Mammary epithelial cell (primary cell): ENCODE measurements around the gene RBM20.

Source experiments
- CTCF ChIP-seq, 2 donors: IDR thresholded peaks in 1 of 2; conservative IDR thresholded peaks in 1 of 2; 2 replicates each; pipeline ENCODE4 v1.5.1; 2011 to 2012; ENCODE audit warnings: inconsistent platforms in 2 of 2, low read length in 2 of 2, mild to moderate bottlenecking in 2 of 2, control low read depth in 1 of 2, low read depth in 1 of 2; ENCODE audit not compliant: insufficient read depth in 1 of 2; ENCODE audit errors: extremely low read depth in 1 of 2
- EZH2 ChIP-seq: IDR thresholded peaks from 2 replicates; pipeline ENCODE4 v1.6.1; 2012; ENCODE audit warnings: low read length, inconsistent platforms, borderline replicate concordance

DNA sequence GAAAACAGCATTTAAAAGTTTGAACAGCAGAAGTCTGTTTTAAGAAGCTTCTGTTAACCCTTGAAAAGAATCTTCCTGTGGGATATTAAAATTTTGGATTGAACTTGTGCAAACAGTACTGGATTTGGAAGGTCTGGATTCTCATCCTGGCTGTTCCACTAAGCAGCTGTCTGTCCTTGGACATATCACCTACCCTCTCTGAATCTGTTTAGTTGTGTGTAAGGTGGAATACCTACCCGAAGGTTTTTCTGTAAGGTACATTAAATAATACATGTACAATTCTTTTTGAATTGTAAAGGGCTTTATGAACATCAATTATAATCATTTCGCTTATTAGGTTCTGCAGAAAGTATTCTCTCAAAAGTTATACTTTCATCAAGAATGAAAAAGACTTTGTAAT, 229.8 kb downstream of the RBM20 start:
- no peak for TF ChIP-seq CTCF (conservative IDR thresholded peaks at IDR 0.05 in 1 of 2, IDR thresholded peaks at IDR 0.05 in 1 of 2; ENCODE audit: extremely low read depth in 1 of 2, insufficient read depth in 1 of 2, low read depth in 1 of 2, low read length in 2 of 2)
- no peak for TF ChIP-seq EZH2
